PFSK-1 (cell line): ENCODE results near the gene PRPF39.

Experiments
- POLR2AphosphoS5 ChIP-seq: IDR thresholded peaks from 2 replicates; pipeline ENCODE4 v1.6.1; 2012; ENCODE audit warnings: low read depth, mild to moderate bottlenecking, control low read depth, low read length, moderate library complexity
- REST ChIP-seq, 2 experiments: IDR thresholded peaks; 2 replicates each; pipeline versions ENCODE4 v1.6.1 to v1.8.0; 2011 to 2012; ENCODE audit warnings: low read depth in 2 of 2, low read length in 2 of 2, control low read depth in 1 of 2, inconsistent platforms in 1 of 2, mild to moderate bottlenecking in 1 of 2, moderate library complexity in 1 of 2; ENCODE audit not compliant: insufficient read depth in 1 of 2
- TAF1 ChIP-seq: IDR thresholded peaks from 2 replicates; pipeline ENCODE4 v1.6.1; 2012; ENCODE audit warnings: low read length, control low read depth, borderline replicate concordance; ENCODE audit not compliant: insufficient read depth

GRCh38 chr14:45066667-45067066 lies 17.2 kb upstream of the PRPF39 start:
- TF ChIP-seq TAF1 (no peak), POLR2AphosphoS5 (no peak), REST (IDR thresholded peaks at IDR 0.05; ENCODE audit: insufficient read depth in 1 of 2, low read depth in 2 of 2, low read length in 2 of 2) (no peak)
